H1 (cell line): ENCODE measurements around the gene SH3RF3. TPM values are rescaled to one million over a fixed set of nuclear protein-coding genes. Genes with fewer than 3 reads are reported as not detected.

ENCODE experiments used
- CHD2 ChIP-seq: IDR thresholded peaks from 2 replicates; pipeline ENCODE4 v1.6.1; 2012; ENCODE audit warnings: low read length, improper control_type of control experiment
- FOSL1 ChIP-seq: IDR thresholded peaks from 2 replicates; pipeline ENCODE4 v1.6.1; 2011; ENCODE audit warnings: mild to moderate bottlenecking, low read depth, low read length, moderate library complexity; ENCODE audit not compliant: insufficient read depth
- PHF8 ChIP-seq: fragments of 200-600 bp; sonication (generic); conservative IDR thresholded peaks from 2 replicates; pipeline ENCODE4 v1.7.1; 2012; ENCODE audit warnings: low read depth, mild to moderate bottlenecking, inconsistent platforms, low read length, moderate library complexity
- polyA plus RNA-seq, 7 experiments: library from polyadenylated mRNA; depleted of rRNA in 3 of 7; stranded (reverse) in 5 of 7; unstranded in 2 of 7; fragments of >200 nt in 5 of 7; fragments of 200-250 nt in 2 of 7; gene quantifications; 1 replicate in 5 of 7; 2 replicates in 1 of 7; 4 replicates in 1 of 7; pipeline versions ENCODE4 v1.2.1 to v1.2.3, GENCODE V29; 2011 to 2013; ENCODE audit warnings: missing spikeins in 2 of 7, mixed read lengths in 2 of 7
- total RNA-seq: library from RNA; stranded (reverse); fragmentation: NEBNext Ultra II Directional; extraction: Animal tissue kit (Norgen Biotek cat#: 25700); gene quantifications from 2 replicates; pipeline ENCODE4 v1.2.1, GENCODE V29; 2021
- TF ChIP-seq, protein P1 (sequence below): IDR thresholded peaks from 2 replicates; pipeline ENCODE4 v1.6.1; 2011; ENCODE audit warnings: low read length, improper control_type of control experiment

SH3RF3 gene
- total and polyA plus RNA-seq, 2 of the 8 experiments (the other 6 are each of a cell fraction or from before 2014, with no cell fraction given) = 0.11 to 0.65 TPM

DNA sequence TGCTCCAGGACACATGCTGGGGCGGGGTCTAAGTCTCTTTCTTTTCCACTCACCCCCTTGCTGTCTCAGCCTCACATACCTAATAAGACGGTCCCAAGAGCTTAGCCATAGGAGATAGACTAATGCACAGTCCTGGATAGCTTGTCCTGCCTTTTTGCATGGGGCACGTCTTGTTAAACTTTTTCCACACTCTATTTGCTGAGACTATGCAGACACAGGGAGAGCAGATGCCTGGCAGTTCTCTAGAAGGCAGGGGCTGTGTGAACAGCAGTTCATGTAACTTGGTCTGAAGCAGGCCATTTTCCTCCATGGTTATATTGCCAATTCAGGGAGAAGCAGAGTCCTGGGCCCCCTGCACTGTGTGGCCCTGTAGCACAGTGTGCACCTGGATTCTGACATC lies 342.7 kb downstream of the SH3RF3 start (continued):
- TF ChIP-seq, protein P1, sequence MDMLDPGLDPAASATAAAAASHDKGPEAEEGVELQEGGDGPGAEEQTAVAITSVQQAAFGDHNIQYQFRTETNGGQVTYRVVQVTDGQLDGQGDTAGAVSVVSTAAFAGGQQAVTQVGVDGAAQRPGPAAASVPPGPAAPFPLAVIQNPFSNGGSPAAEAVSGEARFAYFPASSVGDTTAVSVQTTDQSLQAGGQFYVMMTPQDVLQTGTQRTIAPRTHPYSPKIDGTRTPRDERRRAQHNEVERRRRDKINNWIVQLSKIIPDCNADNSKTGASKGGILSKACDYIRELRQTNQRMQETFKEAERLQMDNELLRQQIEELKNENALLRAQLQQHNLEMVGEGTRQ = no peak
- no peak for TF ChIP-seq CHD2
- TF ChIP-seq FOSL1 = no peak
- TF ChIP-seq PHF8 = no peak
